Right atrium auricular region (tissue), 2 donors: ENCODE measurements around the gene TMTC3. TPM values are rescaled to one million over a fixed set of nuclear protein-coding genes. Genes with fewer than 3 reads are reported as not detected.
A peak's percentile ranks its signal among the peaks of the same experiment; 100 is the strongest.

Experiments
- DNase-seq: peaks from one replicate; pipeline ENCODE4 v3.0.0-alpha.2; 2019; ENCODE audit warnings: low spot score
- H3K27ac ChIP-seq, 2 donors: fragments of 200-600 bp; sonication (generic); 1 replicate in 1 of 2; 2 replicates in 1 of 2; pipeline ENCODE4 v1.5.1; 2016 to 2019
- H3K27me3 ChIP-seq, 2 donors: fragments of 200-600 bp; sonication (generic); one replicate each; pipeline versions ENCODE4 v1.5.1 to v1.6.0; 2017 to 2019
- H3K36me3 ChIP-seq: fragments of 200-600 bp; sonication (generic); one replicate; pipeline ENCODE4 v1.5.1; 2016
- H3K4me1 ChIP-seq, 2 donors: fragments of 200-600 bp; sonication (generic); one replicate each; pipeline versions ENCODE4 v1.5.1 to v1.6.0; 2017 to 2019
- H3K4me3 ChIP-seq, 2 donors: fragments of 200-600 bp; sonication (generic); 1 replicate in 1 of 2; 2 replicates in 1 of 2; pipeline ENCODE4 v1.5.1; 2017 to 2019; ENCODE audit warnings: mild to moderate bottlenecking in 1 of 2, moderate library complexity in 1 of 2
- H3K9me3 ChIP-seq, 2 donors: fragments of 200-600 bp; sonication (generic); one replicate each; pipeline ENCODE4 v1.5.1; 2019
- CTCF ChIP-seq, 2 donors: fragments of 200-600 bp; sonication (generic); IDR thresholded peaks; one replicate each; pipeline ENCODE4 v1.5.1; 2019; ENCODE audit warnings: antibody characterized with exemption in 2 of 2
- total RNA-seq, 2 donors: library from RNA; depleted of rRNA; stranded (reverse); fragments of >200 nt; gene quantifications; one replicate each; pipeline ENCODE4 v1.1.0, GENCODE V29; 2016

The TMTC3 gene
- total RNA-seq, 2 donors from 2014 or later, result 9.9 to 11.8 TPM

GRCh38 chr12:88150063-88150462 is 8.0 kb downstream of the TMTC3 start:
- no peak overlapping the region for H3K4me3 ChIP-seq
- H3K9me3 ChIP-seq, result no peaks in the 10 kb centered on the region
- H3K36me3 ChIP-seq, result no peaks in the 10 kb centered on the region
- H3K4me1 ChIP-seq, result no peaks in the 10 kb centered on the region
- H3K27me3 ChIP-seq, result no peaks in the 10 kb centered on the region
- H3K27ac ChIP-seq, result no peak overlapping the region
- DNase-seq, result no peak
- TF ChIP-seq CTCF (IDR thresholded peaks at IDR 0.05), result no peak

GRCh38 chr12:88153959-88154358 is 11.9 kb downstream of the TMTC3 start:
- no peak for DNase-seq
- Histone ChIP-seq H3K9me3 (no peaks in the 10 kb centered on the region), H3K4me3 (no peak overlapping the region), H3K4me1 (no peaks in the 10 kb centered on the region), H3K27ac (no peak overlapping the region), H3K36me3 (no peaks in the 10 kb centered on the region), H3K27me3 (no peaks in the 10 kb centered on the region)
- TF ChIP-seq CTCF (IDR thresholded peaks at IDR 0.05), result peak in 1 of 2 donors; percentile 48

GRCh38 chr12:88156075-88156654 is 14.1 kb downstream of the TMTC3 start:
- TF ChIP-seq CTCF (IDR thresholded peaks at IDR 0.05), result no peak
- Histone ChIP-seq H3K4me1 (no peaks in the 10 kb centered on the region), H3K27me3 (no peaks in the 10 kb centered on the region), H3K27ac (no peak overlapping the region), H3K36me3 (no peaks in the 10 kb centered on the region), H3K9me3 (no peaks in the 10 kb centered on the region), H3K4me3 (no peak overlapping the region)
- no peak for DNase-seq

GRCh38 chr12:88163371-88163770 is 21.3 kb downstream of the TMTC3 start:
- H3K4me1 ChIP-seq, result no peaks in the 10 kb centered on the region
- H3K27me3 ChIP-seq, result no peaks in the 10 kb centered on the region
- H3K9me3 ChIP-seq, result no peaks in the 10 kb centered on the region
- no peak for TF ChIP-seq CTCF (IDR thresholded peaks at IDR 0.05)
- no peak overlapping the region for H3K27ac ChIP-seq
- DNase-seq, result no peak
- peaks cover 9% of the 10 kb centered on the region for H3K36me3 ChIP-seq
- H3K4me3 ChIP-seq, result no peak overlapping the region

GRCh38 chr12:88166179-88166578 is 24.1 kb downstream of the TMTC3 start:
- TF ChIP-seq CTCF (IDR thresholded peaks at IDR 0.05), result no peak
- peaks cover 9% of the 10 kb centered on the region for H3K36me3 ChIP-seq
- no peaks in the 10 kb centered on the region for H3K27me3 ChIP-seq
- no peak for DNase-seq
- H3K4me3 ChIP-seq, result no peak overlapping the region
- H3K9me3 ChIP-seq, result no peaks in the 10 kb centered on the region
- H3K4me1 ChIP-seq, result no peaks in the 10 kb centered on the region
- H3K27ac ChIP-seq, result no peak overlapping the region

- Histone ChIP-seq H3K27me3 (no peaks in the 10 kb centered on the region), H3K27ac (no peak overlapping the region), H3K4me3 (no peak overlapping the region), H3K4me1 (no peaks in the 10 kb centered on the region), H3K36me3 (peaks cover 9% of the 10 kb centered on the region), H3K9me3 (no peaks in the 10 kb centered on the region)
- no peak for DNase-seq
- no peak for TF ChIP-seq CTCF (IDR thresholded peaks at IDR 0.05)
These were observed 25.3 kb downstream of the TMTC3 start for GRCh38 chr12:88167384-88167783.
